Upper lobe of left lung (tissue), 4 donors: Measurements from ENCODE around the gene NUDT3.

Source experiments
- CTCF ChIP-seq, 6 experiments: fragments of 450-650 bp in 4 of 6; fragments of 200-600 bp in 2 of 6; sonication (generic) in 2 of 6; IDR thresholded peaks; one replicate each; pipeline ENCODE4 v1.5.1; 2016 to 2019; ENCODE audit warnings: antibody characterized with exemption in 6 of 6
- POLR2AphosphoS5 ChIP-seq, 2 donors: sonication (generic); formaldehyde crosslinking; IDR thresholded peaks; one replicate each; pipeline ENCODE4 v1.5.1; 2017; ENCODE audit warnings: antibody characterized with exemption in 2 of 2

DNA sequence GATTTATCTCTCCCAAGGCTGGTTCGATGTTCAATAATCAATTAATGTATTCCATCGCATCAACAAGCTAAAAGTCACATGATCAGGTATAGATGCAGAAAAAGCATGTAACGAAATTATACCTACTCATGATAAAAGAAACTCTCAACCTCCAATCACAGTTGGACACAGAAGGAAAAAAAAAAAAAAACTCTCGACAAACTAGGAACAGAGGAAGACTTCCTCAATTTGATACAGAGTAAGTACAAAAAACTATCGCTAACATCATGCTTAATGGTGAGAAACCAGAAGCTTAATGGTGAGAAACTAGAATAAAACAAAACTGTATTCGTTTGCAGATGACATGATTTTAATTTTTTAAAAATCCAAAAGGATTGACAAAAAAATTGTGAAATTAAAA lies 81.7 kb downstream of the NUDT3 start:
- TF ChIP-seq CTCF (IDR thresholded peaks at IDR 0.05): no peak
- no peak for TF ChIP-seq POLR2AphosphoS5 (IDR thresholded peaks at IDR 0.05)
